Bronchial epithelial cell (primary cell): Measurements from ENCODE around the gene SIK3. TPM values are rescaled to one million over a fixed set of nuclear protein-coding genes. Genes with fewer than 3 reads are reported as not detected.

Experiments used
- DNase-seq: peaks from one replicate; pipeline ENCODE4 v3.0.0-alpha.2; 2010; ENCODE audit warnings: low read depth
- FAIRE-seq: peaks from 2 replicates; lab custom pipeline; 2011; peaks lifted over from hg19 to GRCh38; lab: Jason Lieb, UNC
- H3K27me3 ChIP-seq: 2 replicates; pipeline ENCODE4 v1.5.1; 2011; ENCODE audit warnings: low read length; ENCODE audit not compliant: control insufficient read depth, insufficient read depth
- H3K36me3 ChIP-seq: 2 replicates; pipeline ENCODE4 v1.5.1; 2011; ENCODE audit warnings: low read length; ENCODE audit not compliant: control insufficient read depth, insufficient read depth
- H3K4me3 ChIP-seq: 2 replicates; pipeline ENCODE4 v1.5.1; 2011; ENCODE audit warnings: mild to moderate bottlenecking, low read depth, low read length, control low read depth
- total RNA-seq: library from RNA; depleted of rRNA; stranded (reverse); fragments of >200 nt; gene quantifications from 2 replicates; pipeline ENCODE4 v1.2.1, GENCODE V29; 2014
- TF ChIP-seq, protein P1 (sequence below): IDR thresholded peaks from 2 replicates; pipeline ENCODE4 v1.5.1; 2011; ENCODE audit warnings: mild to moderate bottlenecking, moderate library complexity, low read length, control low read depth, inconsistent platforms; ENCODE audit not compliant: insufficient read depth, severe bottlenecking

Gene SIK3
- total RNA-seq, 1 donor from 2014 or later: 6.8 TPM

GRCh38 chr11:116986521-116987105, 111.6 kb downstream of the SIK3 start:
- FAIRE-seq (peak; percentile 13), DNase-seq (peak; percentile 97)
- TF ChIP-seq, protein P1, sequence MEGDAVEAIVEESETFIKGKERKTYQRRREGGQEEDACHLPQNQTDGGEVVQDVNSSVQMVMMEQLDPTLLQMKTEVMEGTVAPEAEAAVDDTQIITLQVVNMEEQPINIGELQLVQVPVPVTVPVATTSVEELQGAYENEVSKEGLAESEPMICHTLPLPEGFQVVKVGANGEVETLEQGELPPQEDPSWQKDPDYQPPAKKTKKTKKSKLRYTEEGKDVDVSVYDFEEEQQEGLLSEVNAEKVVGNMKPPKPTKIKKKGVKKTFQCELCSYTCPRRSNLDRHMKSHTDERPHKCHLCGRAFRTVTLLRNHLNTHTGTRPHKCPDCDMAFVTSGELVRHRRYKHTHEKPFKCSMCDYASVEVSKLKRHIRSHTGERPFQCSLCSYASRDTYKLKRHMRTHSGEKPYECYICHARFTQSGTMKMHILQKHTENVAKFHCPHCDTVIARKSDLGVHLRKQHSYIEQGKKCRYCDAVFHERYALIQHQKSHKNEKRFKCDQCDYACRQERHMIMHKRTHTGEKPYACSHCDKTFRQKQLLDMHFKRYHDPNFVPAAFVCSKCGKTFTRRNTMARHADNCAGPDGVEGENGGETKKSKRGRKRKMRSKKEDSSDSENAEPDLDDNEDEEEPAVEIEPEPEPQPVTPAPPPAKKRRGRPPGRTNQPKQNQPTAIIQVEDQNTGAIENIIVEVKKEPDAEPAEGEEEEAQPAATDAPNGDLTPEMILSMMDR: no peak
- Histone ChIP-seq H3K36me3 (no peaks in the 10 kb centered on the region), H3K27me3 (no peaks in the 10 kb centered on the region), H3K4me3 (no peak overlapping the region)

DNA sequence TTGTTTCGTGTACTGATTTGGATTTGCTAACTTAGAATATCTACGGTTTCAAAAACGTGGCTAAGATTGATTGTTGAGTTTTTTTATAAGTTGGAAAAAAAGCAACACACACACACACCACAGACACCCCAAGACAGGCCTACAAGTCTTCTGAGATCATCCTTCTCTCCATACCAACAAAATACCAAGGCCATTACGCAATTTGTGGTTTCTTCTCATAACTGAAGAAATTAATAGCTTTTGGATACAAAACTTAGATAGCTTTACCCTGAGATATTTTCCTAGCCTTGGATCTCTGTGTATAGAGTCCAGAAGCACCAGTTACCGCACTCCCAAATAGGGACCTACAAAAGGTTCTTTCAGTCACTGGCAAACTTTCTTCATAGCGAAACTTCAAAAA, 113.6 kb downstream of the SIK3 start:
- DNase-seq: peak; percentile 69

GRCh38 chr11:116984186-116984585, 114.0 kb downstream of the SIK3 start:
- Histone ChIP-seq H3K4me3 (no peak overlapping the region), H3K36me3 (no peaks in the 10 kb centered on the region), H3K27me3 (no peaks in the 10 kb centered on the region)
- TF ChIP-seq, protein P1: no peak
- DNase-seq (no peak), FAIRE-seq (no peak)

More for the DNA sequence above, 113.6 kb downstream of the SIK3 start:
- TF ChIP-seq, protein P1: no peak
- FAIRE-seq: no peak
- no peak overlapping the region for H3K4me3 ChIP-seq
- H3K36me3 ChIP-seq: no peaks in the 10 kb centered on the region
- no peaks in the 10 kb centered on the region for H3K27me3 ChIP-seq

DNA sequence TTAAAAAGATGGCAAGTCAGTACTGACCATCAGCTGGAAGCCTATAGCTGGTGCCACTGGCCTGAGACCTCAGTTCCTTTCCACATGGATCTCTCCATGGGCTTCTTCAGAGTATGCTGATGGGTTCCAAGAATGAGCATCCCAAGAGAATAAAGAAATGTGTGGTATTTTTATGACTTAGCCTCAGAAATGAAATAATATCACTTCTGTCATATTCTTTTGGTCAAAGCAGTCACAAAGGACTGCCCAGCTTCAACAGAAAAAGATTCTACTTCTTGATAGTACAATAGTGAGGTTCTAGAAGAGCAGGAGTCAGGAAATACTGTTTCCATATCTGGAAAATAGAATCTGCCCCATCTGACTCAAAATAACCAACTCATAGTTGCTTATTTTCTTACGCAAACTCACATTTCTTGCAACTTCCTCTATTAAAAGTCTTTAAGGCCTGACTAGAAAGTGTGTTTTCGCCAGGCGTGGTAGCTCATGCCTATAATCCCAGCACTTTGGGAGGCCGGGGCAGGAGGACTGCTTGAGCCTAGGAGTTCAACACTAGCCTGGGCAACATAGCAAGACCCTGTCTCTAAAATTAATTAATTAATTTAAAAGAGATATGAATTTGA, 116.9 kb downstream of the SIK3 start:
- FAIRE-seq: no peak
- Histone ChIP-seq H3K4me3 (no peak overlapping the region), H3K27me3 (no peaks in the 10 kb centered on the region), H3K36me3 (no peaks in the 10 kb centered on the region)
- no peak for DNase-seq
- TF ChIP-seq, protein P1: no peak

GRCh38 chr11:116980136-116980793, 118.0 kb downstream of the SIK3 start:
- Histone ChIP-seq H3K4me3 (no peak overlapping the region), H3K27me3 (no peaks in the 10 kb centered on the region), H3K36me3 (no peaks in the 10 kb centered on the region)
- FAIRE-seq (no peak), DNase-seq (no peak)
- TF ChIP-seq, protein P1: no peak
